SK-N-SH (cell line): ENCODE measurements around the gene CLCN5. TPM values are rescaled to one million over a fixed set of nuclear protein-coding genes. Genes with fewer than 3 reads are reported as not detected.

Experiments
- CTCF ChIA-PET: fragments of 300-600, 350-600 bp; formaldehyde crosslinking; extraction: SDS; loops from one replicate; lab custom pipeline; 2021; lab: Yijun Ruan, JAX
- POLR2A ChIA-PET: fragments of 350-600 bp; sonication (Branson Sonifier 250); formaldehyde crosslinking; extraction: SDS; loops from one replicate; lab custom pipeline; 2020; ENCODE audit warnings: antibody characterized with exemption, inconsistent platforms; lab: Yijun Ruan, JAX
- DNase-seq: peaks from one replicate; pipeline ENCODE4 v3.0.0; 2012
- H2AFZ ChIP-seq: fragments of 200-600 bp; sonication (generic); 2 replicates; pipeline ENCODE4 v1.8.1; 2016; ENCODE audit warnings: antibody characterized with exemption, mild to moderate bottlenecking, low read depth
- H3F3A ChIP-seq: fragments of 200-600 bp; sonication (generic); replicated peaks from 2 replicates; pipeline ENCODE3; 2016; ENCODE audit warnings: antibody characterized with exemption, mild to moderate bottlenecking; ENCODE audit not compliant: insufficient read depth
- H3K27ac ChIP-seq, 2 experiments: fragments of 200-500 bp in 1 of 2; fragments of 200-600 bp in 1 of 2; sonication (Bioruptor generic) in 1 of 2; sonication (generic), shearing (Covaris generic) in 1 of 2; 2 replicates each; pipeline versions ENCODE4 v1.5.1 to v1.6.1; 2014 to 2016; ENCODE audit warnings: low read depth in 2 of 2, inconsistent platforms in 1 of 2, low read length in 1 of 2, mild to moderate bottlenecking in 1 of 2, mixed read lengths in 1 of 2
- H3K27me3 ChIP-seq: fragments of 200-600 bp; sonication (generic), shearing (Covaris generic); 2 replicates; pipeline ENCODE4 v1.6.1; 2016; ENCODE audit warnings: mixed run types; ENCODE audit not compliant: insufficient read depth
- H3K36me3 ChIP-seq, 2 experiments: fragments of 200-500 bp in 1 of 2; fragments of 200-600 bp in 1 of 2; sonication (Bioruptor generic) in 1 of 2; sonication (generic) in 1 of 2; replicated peaks in 1 of 2; 2 replicates each; pipeline versions ENCODE3 to v1.5.1; 2014 to 2016; ENCODE audit warnings: low read length in 1 of 2, mild to moderate bottlenecking in 1 of 2; ENCODE audit not compliant: insufficient read depth in 2 of 2, control insufficient read depth in 1 of 2
- H3K4me1 ChIP-seq, 2 experiments: fragments of 200-500 bp in 1 of 2; fragments of 200-600 bp in 1 of 2; sonication (Bioruptor generic) in 1 of 2; sonication (generic), shearing (Covaris generic) in 1 of 2; 2 replicates each; pipeline versions ENCODE4 v1.5.1 to v1.6.1; 2014 to 2016; ENCODE audit warnings: low read depth in 1 of 2, low read length in 1 of 2, mixed run types in 1 of 2; ENCODE audit not compliant: insufficient read depth in 2 of 2, control insufficient read depth in 1 of 2
- H3K4me2 ChIP-seq: fragments of 200-600 bp; sonication (generic), shearing (Covaris generic); 2 replicates; pipeline ENCODE4 v1.6.1; 2017; ENCODE audit warnings: mixed run types
- H3K4me3 ChIP-seq, 2 experiments: fragments of 200-500 bp in 1 of 2; fragments of 200-600 bp in 1 of 2; sonication (Bioruptor generic) in 1 of 2; sonication (generic), shearing (Covaris generic) in 1 of 2; 2 replicates each; pipeline versions ENCODE4 v1.5.1 to v1.8.1; 2014 to 2016; ENCODE audit warnings: low read depth in 2 of 2, inconsistent platforms in 1 of 2, low read length in 1 of 2, mild to moderate bottlenecking in 1 of 2, mixed read lengths in 1 of 2, moderate library complexity in 1 of 2
- H3K79me2 ChIP-seq: fragments of 200-600 bp; sonication (generic); 2 replicates; pipeline ENCODE4 v1.8.1; 2017; ENCODE audit warnings: mild to moderate bottlenecking; ENCODE audit not compliant: insufficient read depth
- H3K9ac ChIP-seq: fragments of 200-600 bp; sonication (generic); 2 replicates; pipeline ENCODE4 v1.6.1; 2017; ENCODE audit warnings: mixed run types
- H3K9me2 ChIP-seq: fragments of 200-600 bp; sonication (generic); 2 replicates; pipeline ENCODE4 v1.6.1; 2017; ENCODE audit warnings: mixed run types
- H3K9me3 ChIP-seq: fragments of 200-600 bp; sonication (generic); 2 replicates; pipeline ENCODE4 v1.6.1; 2017; ENCODE audit warnings: mixed run types, mild to moderate bottlenecking, moderate library complexity
- H4K20me1 ChIP-seq: fragments of 200-600 bp; sonication (generic); 2 replicates; pipeline ENCODE4 v1.6.1; 2017; ENCODE audit warnings: mild to moderate bottlenecking, mixed run types; ENCODE audit not compliant: insufficient read depth
- EP300 ChIP-seq, 2 experiments: IDR thresholded peaks; 2 replicates each; pipeline versions ENCODE4 v1.4.0 to v1.6.1; 2012; ENCODE audit warnings: borderline replicate concordance in 1 of 2, low read depth in 1 of 2, low read length in 1 of 2
- FOSL2 ChIP-seq: IDR thresholded peaks from 2 replicates; pipeline ENCODE4 v1.4.0; 2012; ENCODE audit warnings: low read depth, mild to moderate bottlenecking, moderate library complexity, borderline replicate concordance
- FOXJ3 ChIP-seq: sonication (generic); formaldehyde crosslinking; IDR thresholded peaks from 2 replicates; pipeline ENCODE4 v1.5.1; 2020; ENCODE audit warnings: mild to moderate bottlenecking, missing genetic modification reagents
- MXI1 ChIP-seq: IDR thresholded peaks from 2 replicates; pipeline ENCODE4 v1.6.1; 2012; ENCODE audit warnings: mild to moderate bottlenecking, low read depth, low read length, improper control_type of control experiment
- RXRA ChIP-seq: IDR thresholded peaks from 2 replicates; pipeline ENCODE4 v1.4.0; 2012; ENCODE audit warnings: low read depth, mild to moderate bottlenecking, borderline replicate concordance
- SIN3A ChIP-seq: IDR thresholded peaks from 2 replicates; pipeline ENCODE4 v1.6.1; 2012; ENCODE audit warnings: low read depth, mild to moderate bottlenecking, low read length, moderate library complexity, borderline replicate concordance
- SMC3 ChIP-seq: IDR thresholded peaks from 2 replicates; pipeline ENCODE4 v1.6.1; 2012; ENCODE audit warnings: low read depth, low read length, improper control_type of control experiment
- TAF1 ChIP-seq: IDR thresholded peaks from 2 replicates; pipeline ENCODE4 v1.6.1; 2012; ENCODE audit warnings: low read depth, mild to moderate bottlenecking, low read length, moderate library complexity, borderline replicate concordance
- TEAD4 ChIP-seq: IDR thresholded peaks from 2 replicates; pipeline ENCODE4 v1.4.0; 2012; ENCODE audit warnings: mild to moderate bottlenecking, borderline replicate concordance; ENCODE audit not compliant: insufficient read depth
- WGBS: methylation state at CpG from one replicate; pipeline ENCODE4 v1.1.6; 2017; ENCODE audit warnings: low lambda C conversion rate; 5-methylcytosine and 5-hydroxymethylcytosine counted together
- polyA plus RNA-seq, 3 experiments: library from polyadenylated mRNA; depleted of rRNA; stranded (reverse); fragments of >200 nt; gene quantifications; 2 replicates each; pipeline ENCODE4 v1.2.3, GENCODE V29; 2012
- TF ChIP-seq, protein P1 (sequence below): fragments of 150-350 bp; IDR thresholded peaks from 2 replicates; pipeline ENCODE4 v1.6.1; 2016; ENCODE audit warnings: mild to moderate bottlenecking, low read depth, low read length
- TF ChIP-seq, protein P2 (sequence below): IDR thresholded peaks from 2 replicates; pipeline ENCODE4 v1.4.0; 2012; ENCODE audit warnings: low read depth, borderline replicate concordance
- TF ChIP-seq, protein P3 (sequence below): IDR thresholded peaks from 2 replicates; pipeline ENCODE4 v1.4.0; 2012; ENCODE audit warnings: low read depth
- TF ChIP-seq, protein P4 (sequence below): fragments of 200-600 bp; sonication (generic); IDR thresholded peaks from 2 replicates; pipeline ENCODE4 v1.6.1; 2017; ENCODE audit warnings: antibody characterized with exemption, mild to moderate bottlenecking, moderate library complexity
- TF ChIP-seq, protein P5 (sequence below): IDR thresholded peaks from 2 replicates; pipeline ENCODE4 v1.6.1; 2012; ENCODE audit warnings: mild to moderate bottlenecking, low read depth, low read length, moderate library complexity

The CLCN5 gene
- polyA plus RNA-seq, 1 of the 3 experiments (the other 2 are of a cell fraction) = 1.7 TPM

DNA sequence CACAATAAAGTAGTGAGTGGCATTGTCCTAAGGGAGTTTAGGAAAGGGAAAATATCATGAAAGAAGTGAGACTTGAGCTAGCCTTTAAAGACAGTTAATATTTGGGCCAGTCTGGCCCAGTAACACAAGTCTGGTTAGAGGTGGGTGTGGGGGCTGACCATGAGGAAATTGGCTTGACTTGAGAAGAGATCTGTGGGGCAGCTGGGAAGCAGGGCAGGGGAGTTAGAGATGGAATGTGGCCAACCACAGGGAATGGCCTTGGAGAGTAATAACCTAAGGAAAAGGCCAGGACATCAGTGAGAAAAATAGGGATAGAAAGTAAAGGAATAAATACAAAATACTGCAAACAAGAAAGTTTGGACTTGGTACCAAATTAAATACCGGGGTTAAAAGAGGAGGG, 71.3 kb downstream of the CLCN5 start:
- H3K9ac ChIP-seq = no peak overlapping the region
- no peak overlapping the region for H3K4me3 ChIP-seq
- no peak overlapping the region for H2AFZ ChIP-seq
- no peaks in the 10 kb centered on the region; the same call in 1 of the 2 replicates for H3K27me3 ChIP-seq
- TF ChIP-seq TAF1 (no peak), MXI1 (no peak), RXRA (no peak), SMC3 (no peak), FOSL2 (no peak), FOXJ3 (CRISPR knock-in tag) (no peak), EP300 (IDR thresholded peaks at IDR 0.05; ENCODE audit: borderline replicate concordance in 1 of 2, low read depth in 1 of 2, low read length in 1 of 2) (no peak), TEAD4 (no peak), SIN3A (no peak)
- TF ChIP-seq, protein P1, sequence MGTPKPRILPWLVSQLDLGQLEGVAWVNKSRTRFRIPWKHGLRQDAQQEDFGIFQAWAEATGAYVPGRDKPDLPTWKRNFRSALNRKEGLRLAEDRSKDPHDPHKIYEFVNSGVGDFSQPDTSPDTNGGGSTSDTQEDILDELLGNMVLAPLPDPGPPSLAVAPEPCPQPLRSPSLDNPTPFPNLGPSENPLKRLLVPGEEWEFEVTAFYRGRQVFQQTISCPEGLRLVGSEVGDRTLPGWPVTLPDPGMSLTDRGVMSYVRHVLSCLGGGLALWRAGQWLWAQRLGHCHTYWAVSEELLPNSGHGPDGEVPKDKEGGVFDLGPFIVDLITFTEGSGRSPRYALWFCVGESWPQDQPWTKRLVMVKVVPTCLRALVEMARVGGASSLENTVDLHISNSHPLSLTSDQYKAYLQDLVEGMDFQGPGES = no peak
- TF ChIP-seq, protein P2, sequence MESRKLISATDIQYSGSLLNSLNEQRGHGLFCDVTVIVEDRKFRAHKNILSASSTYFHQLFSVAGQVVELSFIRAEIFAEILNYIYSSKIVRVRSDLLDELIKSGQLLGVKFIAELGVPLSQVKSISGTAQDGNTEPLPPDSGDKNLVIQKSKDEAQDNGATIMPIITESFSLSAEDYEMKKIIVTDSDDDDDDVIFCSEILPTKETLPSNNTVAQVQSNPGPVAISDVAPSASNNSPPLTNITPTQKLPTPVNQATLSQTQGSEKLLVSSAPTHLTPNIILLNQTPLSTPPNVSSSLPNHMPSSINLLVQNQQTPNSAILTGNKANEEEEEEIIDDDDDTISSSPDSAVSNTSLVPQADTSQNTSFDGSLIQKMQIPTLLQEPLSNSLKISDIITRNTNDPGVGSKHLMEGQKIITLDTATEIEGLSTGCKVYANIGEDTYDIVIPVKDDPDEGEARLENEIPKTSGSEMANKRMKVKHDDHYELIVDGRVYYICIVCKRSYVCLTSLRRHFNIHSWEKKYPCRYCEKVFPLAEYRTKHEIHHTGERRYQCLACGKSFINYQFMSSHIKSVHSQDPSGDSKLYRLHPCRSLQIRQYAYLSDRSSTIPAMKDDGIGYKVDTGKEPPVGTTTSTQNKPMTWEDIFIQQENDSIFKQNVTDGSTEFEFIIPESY = no peak
- TF ChIP-seq, protein P3, sequence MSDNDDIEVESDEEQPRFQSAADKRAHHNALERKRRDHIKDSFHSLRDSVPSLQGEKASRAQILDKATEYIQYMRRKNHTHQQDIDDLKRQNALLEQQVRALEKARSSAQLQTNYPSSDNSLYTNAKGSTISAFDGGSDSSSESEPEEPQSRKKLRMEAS = no peak
- TF ChIP-seq, protein P4, sequence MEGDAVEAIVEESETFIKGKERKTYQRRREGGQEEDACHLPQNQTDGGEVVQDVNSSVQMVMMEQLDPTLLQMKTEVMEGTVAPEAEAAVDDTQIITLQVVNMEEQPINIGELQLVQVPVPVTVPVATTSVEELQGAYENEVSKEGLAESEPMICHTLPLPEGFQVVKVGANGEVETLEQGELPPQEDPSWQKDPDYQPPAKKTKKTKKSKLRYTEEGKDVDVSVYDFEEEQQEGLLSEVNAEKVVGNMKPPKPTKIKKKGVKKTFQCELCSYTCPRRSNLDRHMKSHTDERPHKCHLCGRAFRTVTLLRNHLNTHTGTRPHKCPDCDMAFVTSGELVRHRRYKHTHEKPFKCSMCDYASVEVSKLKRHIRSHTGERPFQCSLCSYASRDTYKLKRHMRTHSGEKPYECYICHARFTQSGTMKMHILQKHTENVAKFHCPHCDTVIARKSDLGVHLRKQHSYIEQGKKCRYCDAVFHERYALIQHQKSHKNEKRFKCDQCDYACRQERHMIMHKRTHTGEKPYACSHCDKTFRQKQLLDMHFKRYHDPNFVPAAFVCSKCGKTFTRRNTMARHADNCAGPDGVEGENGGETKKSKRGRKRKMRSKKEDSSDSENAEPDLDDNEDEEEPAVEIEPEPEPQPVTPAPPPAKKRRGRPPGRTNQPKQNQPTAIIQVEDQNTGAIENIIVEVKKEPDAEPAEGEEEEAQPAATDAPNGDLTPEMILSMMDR = no peak
- TF ChIP-seq, protein P5, sequence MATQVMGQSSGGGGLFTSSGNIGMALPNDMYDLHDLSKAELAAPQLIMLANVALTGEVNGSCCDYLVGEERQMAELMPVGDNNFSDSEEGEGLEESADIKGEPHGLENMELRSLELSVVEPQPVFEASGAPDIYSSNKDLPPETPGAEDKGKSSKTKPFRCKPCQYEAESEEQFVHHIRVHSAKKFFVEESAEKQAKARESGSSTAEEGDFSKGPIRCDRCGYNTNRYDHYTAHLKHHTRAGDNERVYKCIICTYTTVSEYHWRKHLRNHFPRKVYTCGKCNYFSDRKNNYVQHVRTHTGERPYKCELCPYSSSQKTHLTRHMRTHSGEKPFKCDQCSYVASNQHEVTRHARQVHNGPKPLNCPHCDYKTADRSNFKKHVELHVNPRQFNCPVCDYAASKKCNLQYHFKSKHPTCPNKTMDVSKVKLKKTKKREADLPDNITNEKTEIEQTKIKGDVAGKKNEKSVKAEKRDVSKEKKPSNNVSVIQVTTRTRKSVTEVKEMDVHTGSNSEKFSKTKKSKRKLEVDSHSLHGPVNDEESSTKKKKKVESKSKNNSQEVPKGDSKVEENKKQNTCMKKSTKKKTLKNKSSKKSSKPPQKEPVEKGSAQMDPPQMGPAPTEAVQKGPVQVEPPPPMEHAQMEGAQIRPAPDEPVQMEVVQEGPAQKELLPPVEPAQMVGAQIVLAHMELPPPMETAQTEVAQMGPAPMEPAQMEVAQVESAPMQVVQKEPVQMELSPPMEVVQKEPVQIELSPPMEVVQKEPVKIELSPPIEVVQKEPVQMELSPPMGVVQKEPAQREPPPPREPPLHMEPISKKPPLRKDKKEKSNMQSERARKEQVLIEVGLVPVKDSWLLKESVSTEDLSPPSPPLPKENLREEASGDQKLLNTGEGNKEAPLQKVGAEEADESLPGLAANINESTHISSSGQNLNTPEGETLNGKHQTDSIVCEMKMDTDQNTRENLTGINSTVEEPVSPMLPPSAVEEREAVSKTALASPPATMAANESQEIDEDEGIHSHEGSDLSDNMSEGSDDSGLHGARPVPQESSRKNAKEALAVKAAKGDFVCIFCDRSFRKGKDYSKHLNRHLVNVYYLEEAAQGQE = no peak
- no peak for DNase-seq
- H3K36me3 ChIP-seq = no peaks in the 10 kb centered on the region
- no peaks in the 10 kb centered on the region for H3K9me2 ChIP-seq
- no peaks in the 10 kb centered on the region for H3K9me3 ChIP-seq
- no peaks in the 10 kb centered on the region for H3K79me2 ChIP-seq
- 42% methylated on average over 1 of the region's 1 CpG for WGBS
- no peaks in the 10 kb centered on the region for H4K20me1 ChIP-seq
- ChIA-PET POLR2A (no interaction called here), CTCF (no interaction called here)
- no peak overlapping the region for H3K27ac ChIP-seq
- H3K4me2 ChIP-seq = no peak overlapping the region
- peaks cover 0 to 3% of the 10 kb centered on the region in 2 experiments; a peak in 1 of 4 replicates for H3K4me1 ChIP-seq
- H3F3A ChIP-seq = no peaks in the 10 kb centered on the region
